Mucosa of stomach (tissue), 1 donor: ENCODE results near the gene YWHAG.
"Not testable (repeated sequence)": the region's sequence is repeated elsewhere in the genome, so short reads cannot be mapped to it uniquely, and the experiment has no call there.

Experiments used
- H3K27me3 ChIP-seq: one replicate; pipeline ENCODE4 v1.7.0; 2013; ENCODE audit warnings: mild to moderate bottlenecking, low read length; ENCODE audit not compliant: control insufficient read depth, insufficient read depth
- H3K36me3 ChIP-seq: one replicate; pipeline ENCODE4 v1.7.0; 2013; ENCODE audit warnings: low read length; ENCODE audit not compliant: control insufficient read depth, insufficient read depth
- H3K4me1 ChIP-seq: one replicate; pipeline ENCODE4 v1.7.0; 2013; ENCODE audit warnings: mild to moderate bottlenecking, low read length; ENCODE audit not compliant: control insufficient read depth, insufficient read depth
- H3K4me3 ChIP-seq: one replicate; pipeline ENCODE4 v1.7.0; 2013; ENCODE audit warnings: low read length
- H3K9ac ChIP-seq: one replicate; pipeline ENCODE4 v1.7.0; 2013; ENCODE audit warnings: mild to moderate bottlenecking, low read length, moderate library complexity
- H3K9me3 ChIP-seq: one replicate; pipeline ENCODE4 v1.7.0; 2013; ENCODE audit warnings: mild to moderate bottlenecking, low read length, moderate library complexity; ENCODE audit not compliant: control insufficient read depth
- donor health status: Pancreatic carcinoma.

YWHAG gene

DNA sequence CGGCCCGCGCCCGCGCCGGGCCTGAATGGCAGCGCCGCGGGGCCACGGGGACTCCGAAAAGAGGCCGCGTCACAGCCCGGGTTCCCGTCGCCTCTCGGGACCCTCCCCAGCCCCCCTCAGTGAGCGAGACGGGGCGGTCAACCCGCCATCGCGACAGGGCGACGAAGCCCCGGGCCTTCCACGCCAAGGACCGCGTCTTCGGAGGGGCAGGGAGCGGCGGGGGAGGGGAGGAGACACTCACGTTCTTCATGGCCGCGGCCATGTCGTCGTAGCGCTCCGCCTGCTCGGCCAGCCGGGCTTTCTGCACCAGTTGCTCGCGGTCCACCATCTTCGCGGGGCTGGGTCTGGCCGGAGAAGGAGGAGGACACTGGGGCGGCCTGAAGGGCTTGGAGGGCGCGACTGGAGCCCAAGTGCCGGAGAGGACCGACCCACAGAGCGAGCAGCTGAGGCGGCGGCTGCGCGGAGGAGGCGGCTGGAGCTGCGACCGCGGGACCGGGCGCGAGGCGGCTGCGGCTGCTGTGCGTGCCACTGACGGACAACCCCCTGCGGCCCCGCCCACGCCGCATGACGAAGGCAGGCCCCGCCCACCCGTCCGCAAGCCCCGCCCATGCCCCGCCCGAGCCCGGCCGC is at the start of gene YWHAG:
Gene YWHAG (minus strand): TSS at position 511 of the 630 bp plus-strand sequence. CDS start 183 bp downstream, at position 328.
- H3K27me3 ChIP-seq = no peaks in the 10 kb centered on the region
- peak within 1 kb of the TSS; percentile 88 for H3K4me3 ChIP-seq
- H3K9me3 ChIP-seq = no peaks in the 10 kb centered on the region
- H3K36me3 ChIP-seq = no peaks in the 10 kb centered on the region
- H3K4me1 ChIP-seq = peaks cover 20% of the 10 kb centered on the region
- peak within 1 kb of the TSS; percentile 93 for H3K9ac ChIP-seq

DNA sequence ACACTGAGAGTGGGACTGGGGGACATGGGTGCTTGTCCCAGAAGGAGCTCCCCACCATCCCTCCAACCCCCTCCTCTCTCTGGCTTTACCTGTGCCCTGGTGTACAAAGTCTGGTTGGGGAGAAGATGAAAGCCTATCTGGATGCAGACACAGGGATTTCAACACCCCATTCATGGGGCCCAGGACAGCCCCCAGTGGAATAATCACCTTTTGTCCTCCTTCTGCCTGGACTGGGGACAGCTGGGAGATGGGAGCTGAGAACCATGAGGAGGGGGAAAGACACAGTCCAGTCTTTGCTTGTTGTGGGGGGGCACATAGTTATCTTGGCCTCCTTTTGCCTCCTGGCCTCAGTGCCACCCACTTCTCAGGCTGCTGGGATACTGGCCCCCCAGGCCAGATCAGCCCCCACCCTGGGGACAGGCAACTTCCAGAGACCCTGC is 49.4 kb upstream of the YWHAG start:
- no peaks in the 10 kb centered on the region for H3K27me3 ChIP-seq
- peaks cover 5% of the 10 kb centered on the region for H3K4me1 ChIP-seq
- no peak overlapping the region for H3K4me3 ChIP-seq
- H3K36me3 ChIP-seq = no peaks in the 10 kb centered on the region
- H3K9ac ChIP-seq = no peak overlapping the region
- H3K9me3 ChIP-seq = no peaks in the 10 kb centered on the region

DNA sequence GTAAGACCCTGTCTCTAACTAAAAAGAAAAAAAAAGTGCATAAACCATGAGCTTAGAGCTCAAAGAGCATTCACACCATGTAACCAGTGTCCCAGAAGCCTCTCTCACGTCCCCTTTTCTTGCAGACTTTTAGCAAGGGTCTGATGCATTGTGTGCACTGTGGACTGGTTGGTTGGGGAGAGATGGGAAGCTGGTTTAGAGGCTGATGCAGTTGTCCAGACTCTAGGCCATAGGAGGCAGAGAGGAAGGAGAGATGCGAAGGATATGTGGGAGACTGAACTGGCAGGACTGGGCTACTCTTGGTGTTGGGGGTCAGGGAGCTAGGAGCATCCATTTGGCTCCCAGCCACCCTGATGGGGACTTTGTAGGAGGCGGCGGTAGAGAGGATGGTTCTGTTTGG is 48.9 kb upstream of the YWHAG start:
- Histone ChIP-seq H3K27me3 (no peaks in the 10 kb centered on the region), H3K9me3 (no peaks in the 10 kb centered on the region), H3K4me1 (peaks cover 5% of the 10 kb centered on the region)

DNA sequence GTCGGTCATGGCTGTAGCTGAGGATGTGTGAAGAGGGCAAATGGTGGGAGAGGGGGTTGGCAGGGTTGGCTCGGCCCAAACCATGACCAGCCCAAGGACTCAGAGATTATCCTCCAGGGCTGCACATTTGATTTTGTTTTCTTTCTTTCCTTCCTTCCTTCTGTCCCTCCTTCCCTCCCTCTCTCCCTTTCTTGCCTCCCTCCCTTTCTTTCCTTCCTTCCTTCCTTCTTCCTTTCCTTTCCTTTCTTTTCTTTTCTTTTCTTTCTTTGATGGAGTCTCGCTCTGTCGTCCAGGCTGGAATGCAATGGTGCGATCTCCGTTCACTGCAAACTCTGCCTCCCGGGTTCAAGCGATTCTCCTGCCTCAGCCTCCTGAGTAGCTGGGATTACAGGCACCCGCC is 46.9 kb upstream of the YWHAG start:
- peaks cover 5% of the 10 kb centered on the region for H3K4me1 ChIP-seq
- H3K36me3 ChIP-seq = no peaks in the 10 kb centered on the region
- no peak overlapping the region for H3K4me3 ChIP-seq
- no peak overlapping the region for H3K9ac ChIP-seq
- H3K9me3 ChIP-seq = no peaks in the 10 kb centered on the region
- no peaks in the 10 kb centered on the region for H3K27me3 ChIP-seq

More for the DNA sequence above, 48.9 kb upstream of the YWHAG start:
- Histone ChIP-seq H3K9ac (no peak overlapping the region), H3K36me3 (no peaks in the 10 kb centered on the region), H3K4me3 (no peak overlapping the region)

DNA sequence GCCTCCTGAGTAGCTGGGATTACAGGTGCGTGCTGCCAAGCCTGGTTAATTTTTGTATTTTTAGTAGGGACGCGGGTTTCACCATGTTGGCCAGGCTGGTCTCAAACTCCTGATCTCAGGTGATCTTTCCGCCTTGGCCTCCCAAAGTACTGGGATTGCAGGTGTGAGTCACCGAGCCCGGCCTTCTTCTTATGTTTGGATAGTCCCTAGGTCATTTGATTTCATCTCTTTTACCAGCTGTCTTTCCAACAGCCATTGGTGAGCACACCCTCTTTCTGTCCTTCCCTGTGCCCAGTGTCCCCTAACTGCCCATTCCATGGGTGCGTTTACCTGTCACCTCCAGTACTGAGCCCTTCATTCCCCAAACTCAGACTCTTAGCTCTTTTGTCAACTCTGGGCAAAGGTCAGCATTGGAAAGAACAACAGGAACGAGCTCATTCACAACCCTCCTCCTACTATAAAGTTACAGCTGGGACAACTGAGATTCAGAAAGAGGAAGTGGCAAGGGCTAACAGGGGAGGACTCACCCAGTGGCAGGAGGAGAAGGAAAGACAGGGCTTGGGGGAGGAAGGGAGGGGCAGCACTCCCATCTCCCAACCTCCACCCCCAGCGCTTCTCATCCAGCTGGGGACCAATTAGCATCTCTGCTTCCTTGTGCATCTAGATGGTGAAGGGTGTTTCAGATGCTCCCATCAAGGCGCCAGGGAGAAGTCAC is 45.1 kb upstream of the YWHAG start:
- Histone ChIP-seq H3K4me1 (peaks cover 5% of the 10 kb centered on the region), H3K4me3 (no peak overlapping the region), H3K9me3 (no peaks in the 10 kb centered on the region), H3K9ac (no peak overlapping the region), H3K36me3 (no peaks in the 10 kb centered on the region), H3K27me3 (no peaks in the 10 kb centered on the region)

DNA sequence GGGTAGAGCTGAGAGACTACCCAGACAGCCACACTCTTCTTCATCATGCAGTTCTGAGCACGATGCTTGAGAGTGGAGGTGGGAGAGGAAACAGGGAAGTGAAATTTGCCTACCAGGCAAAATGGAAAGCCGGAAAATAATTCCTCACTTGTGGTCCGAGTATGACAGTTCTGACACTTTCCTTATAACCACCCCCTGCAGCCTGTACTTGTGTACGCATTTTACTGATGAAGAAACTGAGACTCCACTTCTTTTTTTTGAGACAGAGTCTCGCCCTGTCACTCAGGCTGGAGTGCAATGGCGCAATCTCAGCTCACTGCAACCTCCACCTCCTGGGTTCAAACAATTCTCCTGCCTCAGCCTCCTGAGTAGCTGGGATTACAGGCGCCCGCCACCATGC is 44.3 kb upstream of the YWHAG start:
- not testable (repeated sequence) for H3K9me3 ChIP-seq, H3K9ac ChIP-seq, H3K4me3 ChIP-seq, H3K4me1 ChIP-seq, H3K27me3 ChIP-seq, H3K36me3 ChIP-seq

DNA sequence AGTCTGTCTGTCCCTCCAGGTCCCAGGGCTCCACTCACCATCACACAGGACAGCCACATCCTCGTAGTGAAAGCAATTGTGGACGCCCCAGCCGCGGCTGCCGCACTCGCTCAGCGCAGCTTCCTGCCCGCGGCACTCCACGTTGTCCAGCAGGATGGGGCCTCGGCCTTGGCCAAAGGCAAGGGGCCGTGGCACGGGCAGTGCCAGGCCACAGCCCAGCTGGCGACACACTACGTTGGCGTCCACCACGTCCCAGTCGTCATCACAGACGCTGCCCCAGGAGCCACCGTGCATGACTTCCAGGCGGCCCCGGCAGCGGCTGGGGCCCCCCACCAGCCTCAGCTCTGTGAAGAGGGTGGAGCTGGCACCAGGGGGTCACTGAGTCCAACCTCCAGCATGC is 41.5 kb upstream of the YWHAG start:
- no peaks in the 10 kb centered on the region for H3K36me3 ChIP-seq
- no peaks in the 10 kb centered on the region for H3K27me3 ChIP-seq
- H3K9me3 ChIP-seq = no peaks in the 10 kb centered on the region
- H3K9ac ChIP-seq = no peak overlapping the region
- no peak overlapping the region for H3K4me3 ChIP-seq
- peaks cover 21% of the 10 kb centered on the region for H3K4me1 ChIP-seq

DNA sequence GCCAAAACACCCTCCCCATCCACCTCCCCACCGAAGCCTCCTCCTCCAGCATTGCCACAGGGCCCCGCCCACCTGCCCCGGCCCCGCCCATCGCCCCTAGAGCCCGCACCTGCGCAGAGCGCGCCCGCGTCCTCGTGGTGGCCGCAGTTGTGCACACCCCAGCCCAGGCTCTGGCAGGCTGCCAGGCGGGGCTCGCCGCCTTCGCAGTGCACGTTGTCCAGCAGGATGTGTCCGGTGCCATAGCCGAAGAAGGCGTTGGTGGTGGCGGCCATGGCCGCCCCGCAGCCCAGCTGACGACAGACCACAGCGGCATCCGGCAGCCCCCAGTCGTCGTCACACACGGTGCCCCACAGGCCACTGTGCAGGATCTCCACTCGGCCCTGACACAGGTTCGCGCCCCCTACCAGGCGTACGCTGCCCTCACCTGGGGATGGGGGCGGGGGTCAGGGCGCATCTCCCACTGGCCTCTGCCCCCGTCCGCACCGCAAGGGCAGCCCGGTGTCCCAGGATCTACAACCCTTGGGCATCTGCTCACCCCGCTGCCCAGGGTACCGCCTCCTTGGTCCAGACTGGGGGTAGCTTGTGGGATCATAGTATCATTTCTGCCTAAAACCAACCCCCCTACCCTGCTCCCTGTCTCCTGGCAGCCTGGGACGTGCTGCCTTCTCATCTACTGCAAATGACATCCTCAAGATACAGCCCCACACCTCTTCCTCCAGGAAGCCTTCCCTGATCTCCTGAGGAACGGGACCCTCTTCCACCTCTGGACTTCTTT is 38.8 kb upstream of the YWHAG start:
- peak overlapping the region; percentile 36 for H3K4me3 ChIP-seq
- no peaks in the 10 kb centered on the region for H3K27me3 ChIP-seq
- peak overlapping the region; percentile 55 for H3K9ac ChIP-seq
- H3K36me3 ChIP-seq = no peaks in the 10 kb centered on the region
- H3K9me3 ChIP-seq = no peaks in the 10 kb centered on the region
- H3K4me1 ChIP-seq = peaks cover 20% of the 10 kb centered on the region

DNA sequence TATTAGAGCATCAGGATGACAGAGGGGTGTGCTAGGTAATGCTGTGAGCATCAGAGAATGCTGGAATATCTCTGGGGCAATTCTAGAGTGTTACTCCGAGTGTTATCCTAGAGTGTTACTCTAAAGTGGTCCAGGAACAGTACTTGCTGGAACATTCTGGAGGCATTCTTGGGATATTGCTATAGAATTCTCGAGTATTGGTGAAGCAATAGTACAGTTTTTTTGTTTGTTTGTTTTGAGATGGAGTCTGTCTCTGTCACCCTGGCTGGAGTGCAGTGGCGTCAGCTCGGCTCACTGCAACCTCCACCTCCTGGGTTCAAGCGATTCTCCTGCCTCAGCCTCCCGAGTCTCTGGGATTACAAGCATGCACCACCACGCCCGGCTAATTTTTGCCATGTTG is 38.1 kb upstream of the YWHAG start:
- peaks cover 22% of the 10 kb centered on the region for H3K4me1 ChIP-seq
- no peak overlapping the region for H3K9ac ChIP-seq
- no peak overlapping the region for H3K4me3 ChIP-seq
- H3K36me3 ChIP-seq = no peaks in the 10 kb centered on the region
- no peaks in the 10 kb centered on the region for H3K9me3 ChIP-seq
- no peaks in the 10 kb centered on the region for H3K27me3 ChIP-seq

DNA sequence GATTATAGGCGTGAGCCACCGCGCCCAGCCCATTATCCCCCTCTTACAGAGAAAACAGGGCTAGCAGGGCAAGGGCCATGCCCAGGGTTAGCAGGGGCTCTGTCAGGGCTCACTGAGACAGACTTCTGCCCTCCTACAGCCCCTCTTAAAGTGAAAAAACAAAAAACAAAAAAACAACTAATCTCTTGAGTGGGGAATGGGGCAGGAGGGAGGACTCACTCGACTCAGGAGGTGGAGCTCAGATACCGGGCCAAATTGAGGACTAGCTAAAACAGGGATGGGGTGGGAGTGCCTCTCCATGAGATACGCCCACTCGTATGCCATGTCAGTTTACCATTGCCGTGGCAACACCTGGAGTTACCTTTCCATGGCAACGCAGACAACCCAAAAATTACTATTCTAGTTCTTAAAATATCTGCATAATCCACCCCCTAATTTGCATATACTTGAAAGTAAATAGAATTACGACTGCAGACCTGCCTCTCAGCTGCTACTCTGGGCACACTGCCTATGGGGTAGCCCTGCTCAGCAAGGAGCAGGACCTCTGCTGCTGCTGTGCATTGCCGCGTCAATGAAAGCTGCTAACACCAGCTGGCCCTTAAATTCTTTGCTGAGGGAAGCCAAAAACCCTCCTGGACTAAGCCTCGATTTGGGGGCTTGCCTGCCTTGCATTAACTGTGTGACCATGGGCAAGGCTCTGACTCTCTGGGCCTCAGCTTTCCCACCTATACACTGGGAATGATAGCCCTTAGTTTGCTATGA is 37.4 kb upstream of the YWHAG start:
- Histone ChIP-seq H3K27me3 (no peaks in the 10 kb centered on the region), H3K4me3 (no peak overlapping the region), H3K9ac (no peak overlapping the region), H3K36me3 (no peaks in the 10 kb centered on the region), H3K9me3 (no peaks in the 10 kb centered on the region), H3K4me1 (peaks cover 22% of the 10 kb centered on the region)

DNA sequence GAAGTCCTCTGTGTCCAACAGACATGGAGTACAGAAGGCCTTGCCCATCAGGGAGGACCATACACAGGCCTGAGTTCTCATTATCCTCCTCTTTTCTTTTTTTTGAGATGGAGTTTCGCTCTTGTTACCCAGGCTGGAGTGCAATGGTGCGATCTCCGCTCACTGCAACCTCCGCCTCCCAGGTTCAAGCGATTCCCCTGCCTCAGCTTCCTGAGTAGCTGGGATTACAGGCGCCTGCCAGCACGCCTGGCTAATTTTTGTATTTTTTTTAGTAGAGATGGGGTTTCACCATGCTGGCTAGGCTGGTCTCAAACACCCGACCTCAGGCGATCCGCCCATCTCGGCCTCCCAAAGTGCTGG is 36.8 kb upstream of the YWHAG start:
- peaks cover 22% of the 10 kb centered on the region for H3K4me1 ChIP-seq
- H3K36me3 ChIP-seq, H3K9me3 ChIP-seq, H3K27me3 ChIP-seq, H3K4me3 ChIP-seq, H3K9ac ChIP-seq: not testable (repeated sequence)

DNA sequence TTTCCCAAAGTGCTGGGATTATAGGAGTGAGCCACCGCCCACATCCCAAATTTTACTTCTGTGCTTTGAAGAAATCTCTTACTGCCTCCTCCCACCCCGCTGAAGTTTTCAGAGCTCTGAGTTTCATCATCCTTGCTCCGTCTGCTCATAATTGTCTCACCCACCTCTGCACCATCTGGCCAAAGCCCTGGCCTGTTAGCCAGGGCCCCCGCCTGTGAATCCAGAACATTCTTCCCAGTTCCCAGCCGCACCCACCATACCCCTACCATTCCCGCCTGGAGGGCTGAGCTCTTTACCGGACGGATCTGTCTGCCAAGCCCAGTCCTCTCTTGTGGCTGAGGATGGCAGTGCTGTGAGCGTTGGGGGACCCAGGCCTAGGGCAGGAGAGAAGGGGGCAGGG is 36.2 kb upstream of the YWHAG start:
- Histone ChIP-seq H3K36me3 (no peaks in the 10 kb centered on the region), H3K4me3 (no peak overlapping the region), H3K9ac (no peak overlapping the region), H3K4me1 (peaks cover 22% of the 10 kb centered on the region), H3K9me3 (no peaks in the 10 kb centered on the region), H3K27me3 (no peaks in the 10 kb centered on the region)
